ENCODE results near the gene KCNQ4. TPM values are rescaled to one million over a fixed set of nuclear protein-coding genes. Genes with fewer than 3 reads are reported as not detected.

The KCNQ4 gene
- total RNA-seq, 1 experiment from 2014 or later, result 0.11 TPM

- DNase-seq (ENCODE audit: low read depth, low spot score), result no peak
- in situ Hi-C loops (cut with HindIII; ENCODE audit: low pct_unique_long_range_greater_than_20kb, low sequenced_read_pairs), result no loop called here
Measured at GRCh38 chr1:40770296-40771070, 13.1 kb upstream of the KCNQ4 start.

- in situ Hi-C loops (cut with HindIII; ENCODE audit: low pct_unique_long_range_greater_than_20kb, low sequenced_read_pairs), result no loop called here
- no peak for DNase-seq (ENCODE audit: low read depth, low spot score)
Measured at GRCh38 chr1:40772146-40772955, 11.2 kb upstream of the KCNQ4 start.

- in situ Hi-C loops (cut with HindIII; ENCODE audit: low pct_unique_long_range_greater_than_20kb, low sequenced_read_pairs), result no loop called here
- no peak for DNase-seq (ENCODE audit: low read depth, low spot score)
Measured at GRCh38 chr1:40773748-40774265, 9.8 kb upstream of the KCNQ4 start.

- in situ Hi-C loops (cut with HindIII; ENCODE audit: low pct_unique_long_range_greater_than_20kb, low sequenced_read_pairs), result no loop called here
Measured at GRCh38 chr1:40774266-40774998, 9.2 kb upstream of the KCNQ4 start.

GRCh38 chr1:40776236-40777072 lies 7.1 kb upstream of the KCNQ4 start:
- in situ Hi-C loops (cut with HindIII; ENCODE audit: low pct_unique_long_range_greater_than_20kb, low sequenced_read_pairs), result no loop called here
- DNase-seq (ENCODE audit: low read depth, low spot score), result no peak

More at GRCh38 chr1:40774266-40774998, 9.2 kb upstream of the KCNQ4 start:
- DNase-seq (ENCODE audit: low read depth, low spot score), result peak; percentile 48

GRCh38 chr1:40777224-40777970 lies 6.2 kb upstream of the KCNQ4 start:
- in situ Hi-C loops (cut with HindIII; ENCODE audit: low pct_unique_long_range_greater_than_20kb, low sequenced_read_pairs), result no loop called here
- no peak for DNase-seq (ENCODE audit: low read depth, low spot score)

GRCh38 chr1:40780678-40781607 lies 2.6 kb upstream of the KCNQ4 start:
- in situ Hi-C loops (cut with HindIII; ENCODE audit: low pct_unique_long_range_greater_than_20kb, low sequenced_read_pairs), result no loop called here

GRCh38 chr1:40781608-40781971 lies 2.0 kb upstream of the KCNQ4 start:
- in situ Hi-C loops (cut with HindIII; ENCODE audit: low pct_unique_long_range_greater_than_20kb, low sequenced_read_pairs), result no loop called here
- DNase-seq (ENCODE audit: low read depth, low spot score), result no peak

More at GRCh38 chr1:40780678-40781607, 2.6 kb upstream of the KCNQ4 start:
- DNase-seq (ENCODE audit: low read depth, low spot score), result no peak

GRCh38 chr1:40782371-40782956 lies 1.1 kb upstream of the KCNQ4 start:
- in situ Hi-C loops (cut with HindIII; ENCODE audit: low pct_unique_long_range_greater_than_20kb, low sequenced_read_pairs), result no loop called here
- DNase-seq (ENCODE audit: low read depth, low spot score), result no peak

GRCh38 chr1:40784141-40784770 lies 669 bp downstream of the KCNQ4 start:
- in situ Hi-C loops (cut with HindIII; ENCODE audit: low pct_unique_long_range_greater_than_20kb, low sequenced_read_pairs), result no loop called here
- DNase-seq (ENCODE audit: low read depth, low spot score), result no peak

- DNase-seq (ENCODE audit: low read depth, low spot score), result no peak
- in situ Hi-C loops (cut with HindIII; ENCODE audit: low pct_unique_long_range_greater_than_20kb, low sequenced_read_pairs), result no loop called here
Measured at GRCh38 chr1:40784771-40785151, 1.2 kb downstream of the KCNQ4 start.

- in situ Hi-C loops (cut with HindIII; ENCODE audit: low pct_unique_long_range_greater_than_20kb, low sequenced_read_pairs), result no loop called here
- DNase-seq (ENCODE audit: low read depth, low spot score), result no peak
Measured at GRCh38 chr1:40785446-40785845, 1.9 kb downstream of the KCNQ4 start.

GRCh38 chr1:40786171-40786994 lies 2.8 kb downstream of the KCNQ4 start:
- no peak for DNase-seq (ENCODE audit: low read depth, low spot score)
- in situ Hi-C loops (cut with HindIII; ENCODE audit: low pct_unique_long_range_greater_than_20kb, low sequenced_read_pairs), result no loop called here

- DNase-seq (ENCODE audit: low read depth, low spot score), result no peak
- in situ Hi-C loops (cut with HindIII; ENCODE audit: low pct_unique_long_range_greater_than_20kb, low sequenced_read_pairs), result no loop called here
Measured at GRCh38 chr1:40786995-40787705, 3.6 kb downstream of the KCNQ4 start.
